B cell (primary cell): ENCODE results near the gene MAEA. TPM values are rescaled to one million over a fixed set of nuclear protein-coding genes. Genes with fewer than 3 reads are reported as not detected.

Source experiments
- ATAC-seq: fragments of 200-7000 bp; cut with Tn5 transposase; one replicate; pipeline ENCODE4 v1.10.0; 2021; ENCODE audit warnings: low read depth, mild to moderate bottlenecking, moderate number of reproducible peaks, moderate library complexity
- CTCF ChIA-PET: fragments of 350-600 bp; sonication (Branson Sonifier 250); formaldehyde crosslinking; loops from one replicate; lab custom pipeline; 2021; ENCODE audit warnings: antibody characterized with exemption, inconsistent platforms; lab: Charles Lee
- POLR2A ChIA-PET: fragments of 350-600 bp; sonication (Branson Sonifier 250); formaldehyde crosslinking; loops from one replicate; lab custom pipeline; 2021; ENCODE audit warnings: antibody characterized with exemption; lab: Charles Lee
- DNase-seq: peaks from one replicate; pipeline ENCODE4 v3.0.0; 2013
- H2AFZ ChIP-seq: 2 replicates; pipeline ENCODE4 v1.6.1; 2012; ENCODE audit warnings: mild to moderate bottlenecking, low read depth, low read length; ENCODE audit not compliant: insufficient read depth, poor library complexity, severe bottlenecking
- H3K27ac ChIP-seq, 2 donors: 1 replicate in 1 of 2; 2 replicates in 1 of 2; pipeline ENCODE4 v1.5.1; 2012 to 2013; ENCODE audit warnings: low read length in 2 of 2, mild to moderate bottlenecking in 2 of 2, moderate library complexity in 1 of 2
- H3K27me3 ChIP-seq, 4 experiments: fragments of 200-600 bp in 1 of 4; sonication (generic) in 1 of 4; replicated peaks in 1 of 4; 1 replicate in 2 of 4; 2 replicates in 2 of 4; pipeline versions ENCODE4 v1.6.1 to v1.7.0; 2013 to 2016; ENCODE audit warnings: low read length in 3 of 4, mild to moderate bottlenecking in 2 of 4, mixed read lengths in 1 of 4, moderate library complexity in 1 of 4; ENCODE audit not compliant: insufficient read depth in 4 of 4, control insufficient read depth in 3 of 4; ENCODE audit errors: control extremely low read depth in 1 of 4
- H3K36me3 ChIP-seq, 2 experiments: replicated peaks in 1 of 2; 1 replicate in 1 of 2; 2 replicates in 1 of 2; pipeline versions ENCODE4 v1.6.1 to v1.7.1; 2013; ENCODE audit warnings: low read length in 1 of 2; ENCODE audit not compliant: insufficient read depth in 2 of 2, control insufficient read depth in 1 of 2; ENCODE audit errors: control extremely low read depth in 1 of 2, extremely low read depth in 1 of 2
- H3K4me1 ChIP-seq, 2 donors: fragments of 200-600 bp in 1 of 2; sonication (generic) in 1 of 2; 1 replicate in 1 of 2; 2 replicates in 1 of 2; pipeline versions ENCODE4 v1.5.1 to v1.6.1; 2013 to 2017; ENCODE audit warnings: low read length in 2 of 2; ENCODE audit not compliant: control insufficient read depth in 2 of 2, insufficient read depth in 2 of 2
- H3K4me2 ChIP-seq: replicated peaks from 2 replicates; pipeline ENCODE3; 2012; ENCODE audit warnings: mild to moderate bottlenecking, low read depth, low read length; ENCODE audit not compliant: poor library complexity, severe bottlenecking
- H3K4me3 ChIP-seq, 5 experiments: fragments of 200-600 bp in 1 of 5; sonication (generic) in 1 of 5; 1 replicate in 3 of 5; 2 replicates in 2 of 5; pipeline versions ENCODE4 v1.5.1 to v1.7.0; 2011 to 2016; ENCODE audit warnings: low read length in 4 of 5, mild to moderate bottlenecking in 4 of 5, low read depth in 2 of 5, control low read depth in 1 of 5, moderate library complexity in 1 of 5; ENCODE audit not compliant: insufficient read depth in 1 of 5; ENCODE audit errors: control extremely low read depth in 1 of 5, extremely low read depth in 1 of 5
- H3K79me2 ChIP-seq: fragments of 200-600 bp; sonication (generic); one replicate; pipeline ENCODE4 v1.6.0; 2016; ENCODE audit warnings: low read length; ENCODE audit not compliant: control insufficient read depth, insufficient read depth
- H3K9ac ChIP-seq: fragments of 200-600 bp; sonication (generic); 2 replicates; pipeline ENCODE4 v1.6.1; 2017; ENCODE audit warnings: mild to moderate bottlenecking, low read length, moderate library complexity
- H3K9me3 ChIP-seq, 3 donors: one replicate each; pipeline versions ENCODE4 v1.6.1 to v1.7.1; 2013; ENCODE audit warnings: low read length in 2 of 3; ENCODE audit not compliant: control insufficient read depth in 2 of 3, insufficient read depth in 1 of 3; ENCODE audit errors: control extremely low read depth in 1 of 3
- H4K20me1 ChIP-seq: 2 replicates; pipeline ENCODE4 v1.6.0; 2012; ENCODE audit warnings: mild to moderate bottlenecking, low read length; ENCODE audit not compliant: insufficient read depth, control insufficient read depth, poor library complexity, severe bottlenecking
- H3K27ac Mint-ChIP-seq: one replicate; pipeline ENCODE4 v1.8.0; 2021; ENCODE audit warnings: mixed read lengths
- H3K27me3 Mint-ChIP-seq: one replicate; pipeline ENCODE4 v1.8.0; 2021; ENCODE audit warnings: mixed read lengths
- H3K4me1 Mint-ChIP-seq: one replicate; pipeline ENCODE4 v1.8.0; 2021; ENCODE audit warnings: mixed read lengths
- H3K4me3 Mint-ChIP-seq: one replicate; pipeline ENCODE4 v1.8.0; 2021; ENCODE audit warnings: mixed read lengths
- H3K9me3 Mint-ChIP-seq: one replicate; pipeline ENCODE4 v1.8.0; 2022; ENCODE audit warnings: mixed read lengths; ENCODE audit not compliant: insufficient read depth
- CTCF ChIP-seq: fragments of 200-600 bp; IDR thresholded peaks from one replicate; pipeline ENCODE4 v1.8.0; 2022; ENCODE audit warnings: antibody characterized with exemption, mild to moderate bottlenecking
- EZH2 ChIP-seq: IDR thresholded peaks from 2 replicates; pipeline ENCODE4 v1.6.1; 2012; ENCODE audit warnings: borderline replicate concordance, low read depth, mild to moderate bottlenecking, moderate library complexity, low read length; ENCODE audit not compliant: insufficient read depth, poor library complexity, severe bottlenecking
- WGBS: methylation state at CpG from one replicate; pipeline ENCODE4 v1.1.5; 2013; ENCODE audit warnings: missing lambda C conversion rate; ENCODE audit not compliant: insufficient coverage; 5-methylcytosine and 5-hydroxymethylcytosine counted together
- intact Hi-C: fragments of 100-400 bp; cut with micrococcal nuclease; formaldehyde crosslinking; loops from one replicate; pipeline ENCODE4 v1.10.0; 2022
- polyA plus RNA-seq: library from polyadenylated mRNA; depleted of rRNA; stranded (reverse); fragments of >200 nt; gene quantifications from 2 replicates; pipeline ENCODE4 v1.2.3, GENCODE V29; 2012
- total RNA-seq, 2 donors: library from RNA; stranded (reverse); fragments of 120-200 nt in 1 of 2; gene quantifications; 1 replicate in 1 of 2; 2 replicates in 1 of 2; pipeline versions ENCODE4 v1.2.3 to v1.2.4, GENCODE V29; 2013 to 2022

MAEA gene
- total and polyA plus RNA-seq, 2 donors (not counting 1 experiment from before 2014, with no cell fraction given), result 106 to 107 TPM

- Histone ChIP-seq H2AFZ (peak overlapping the region; percentile 85), H3K9me3 (no peaks in the 10 kb centered on the region), H3K27ac (peak overlapping the region; percentile 76 to 89), H3K36me3 (peaks cover 0 to 9% of the 10 kb centered on the region in 2 experiments), H3K4me2 (peak overlapping the region; percentile 85), H3K4me1 (peaks cover 12 to 22% of the 10 kb centered on the region in 2 donors), H3K27me3 (no peaks in the 10 kb centered on the region), H3K4me3 (peak overlapping the region; percentile 26 to 86 (median 80)), H3K9ac (peak overlapping the region; percentile 77), H3K79me2 (peaks cover 12% of the 10 kb centered on the region), H4K20me1 (no peaks in the 10 kb centered on the region)
- Mint-ChIP-seq H3K4me1 (peaks cover 28% of the 10 kb centered on the region), H3K4me3 (peak overlapping the region; percentile 92), H3K27ac (peak overlapping the region; percentile 96), H3K27me3 (no peaks in the 10 kb centered on the region), H3K9me3 (no peaks in the 10 kb centered on the region)
- DNase-seq, result no peak
- WGBS, result under 1% methylated on average over 72 of the region's 76 CpGs
- CTCF ChIA-PET, result interaction anchor here (0.5 to 2.5 kb wide), 8 partner anchors 10 to 604 kb away, joined by 3 to 23 read pairs (median 8); partner anchors contain the start of gene CTBP1
- POLR2A ChIA-PET, result interaction anchor here (0.6 to 3.0 kb wide), 6 partner anchors 56 to 179 kb away, joined by 3 to 41 read pairs (median 4); partner anchors contain the start of genes CTBP1 and MAEA
- intact Hi-C loops, result loop anchor here (2.0 kb wide), 2 partner anchors 335 to 565 kb away; partner anchors contain the start of gene FGFRL1
- peak; percentile 15 for ATAC-seq
- TF ChIP-seq EZH2 (no peak), CTCF (peak; percentile 10)
Measured at GRCh38 chr4:1345903-1346780, 56.5 kb downstream of the MAEA start.
